H54 (cell line): ENCODE measurements around the gene RPUSD4.

Source experiments
- DNase-seq: peaks from one replicate; pipeline ENCODE4 v3.0.0; 2011; ENCODE audit warnings: low spot score, mixed read lengths; ENCODE audit not compliant: insufficient read length
- FAIRE-seq: peaks from 3 replicates; lab custom pipeline; 2011; peaks lifted over from hg19 to GRCh38; lab: Jason Lieb, UNC
- POLR2A ChIP-seq: IDR thresholded peaks from 2 replicates; pipeline ENCODE4 v1.6.1; 2011; ENCODE audit warnings: low read depth, mild to moderate bottlenecking, low read length

RPUSD4 gene

GRCh38 chr11:126198648-126199047, 12.8 kb downstream of the RPUSD4 start:
- DNase-seq (no peak), FAIRE-seq (no peak)
- no peak for TF ChIP-seq POLR2A

DNA sequence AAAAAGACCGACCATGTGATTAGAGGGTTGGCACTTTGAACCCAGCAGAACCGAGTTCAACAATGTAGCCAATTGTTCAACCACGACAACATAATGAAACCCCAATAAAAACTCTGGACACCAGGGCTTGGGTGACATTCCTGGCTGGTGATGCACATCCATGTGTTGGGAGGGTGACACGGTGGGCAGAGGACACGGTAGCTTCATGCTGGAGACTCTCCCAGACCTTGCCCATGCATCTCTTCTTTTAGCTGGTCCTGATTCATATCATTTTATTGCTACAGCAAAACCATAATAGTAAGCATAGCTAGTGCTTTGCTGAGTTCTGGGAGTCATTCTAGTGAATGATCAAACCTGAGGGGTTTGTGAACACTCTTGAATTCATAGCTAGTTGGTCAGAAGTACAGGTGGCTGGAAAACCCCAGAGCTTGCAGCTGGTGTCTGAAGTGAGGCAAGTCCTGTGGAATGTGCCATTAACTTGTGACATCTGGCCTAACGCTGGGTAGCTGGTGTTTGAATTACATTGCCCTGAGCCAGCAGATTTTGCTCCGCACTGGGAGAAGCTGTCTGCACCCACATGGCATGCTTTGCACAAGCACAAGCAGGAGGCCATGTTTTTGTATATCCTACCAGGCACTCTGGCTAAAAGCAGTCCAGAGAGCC, 14.0 kb downstream of the RPUSD4 start:
- no peak for TF ChIP-seq POLR2A
- FAIRE-seq (no peak), DNase-seq (no peak)

GRCh38 chr11:126195119-126195518, 16.3 kb downstream of the RPUSD4 start:
- FAIRE-seq: no peak
- DNase-seq: no peak
- TF ChIP-seq POLR2A: no peak

DNA sequence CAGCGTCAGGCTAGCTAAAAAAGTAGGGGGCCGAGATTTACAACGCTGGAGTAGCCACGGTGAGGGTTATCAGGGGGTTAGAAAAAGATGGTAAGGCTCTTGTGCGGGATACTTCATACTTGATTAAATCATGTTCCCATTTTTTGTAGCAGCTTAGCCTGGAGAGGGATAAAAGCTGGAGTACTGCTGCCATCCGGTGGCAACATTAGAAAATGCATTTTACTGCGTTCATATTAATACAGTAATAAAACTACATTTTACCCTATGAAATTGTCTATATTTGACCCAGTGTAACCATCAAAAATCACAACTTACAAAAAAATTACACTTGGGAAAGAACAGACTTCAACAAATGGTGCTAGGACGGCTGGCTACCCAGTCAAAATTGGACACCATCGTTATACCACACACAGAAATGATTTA, 17.3 kb downstream of the RPUSD4 start:
- no peak for FAIRE-seq

GRCh38 chr11:126193038-126193478, 18.4 kb downstream of the RPUSD4 start:
- DNase-seq (no peak), FAIRE-seq (no peak)
- no peak for TF ChIP-seq POLR2A

More for the DNA sequence above, 17.3 kb downstream of the RPUSD4 start:
- no peak for DNase-seq
- no peak for TF ChIP-seq POLR2A

DNA sequence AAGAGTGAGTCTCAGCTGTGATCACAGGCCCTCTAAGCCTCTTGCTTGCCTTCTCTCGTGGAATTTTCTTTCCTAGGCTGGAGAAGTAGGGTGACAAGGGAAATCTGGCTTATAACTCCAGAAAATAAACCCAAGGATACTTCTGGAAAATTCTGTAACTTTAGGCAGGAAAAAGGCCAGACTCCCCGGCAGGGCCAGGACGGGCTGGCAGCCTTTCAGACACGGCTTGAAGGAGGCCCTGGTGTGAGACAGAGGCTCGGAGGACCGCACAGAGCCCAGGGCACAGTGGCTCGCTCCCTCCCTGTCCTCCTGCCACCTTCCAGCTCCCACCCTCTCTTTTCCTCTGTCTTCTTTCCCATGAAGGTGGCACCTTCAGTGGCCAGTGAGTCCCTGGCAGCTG, 19.1 kb downstream of the RPUSD4 start:
- FAIRE-seq (no peak), DNase-seq (no peak)
- no peak for TF ChIP-seq POLR2A

DNA sequence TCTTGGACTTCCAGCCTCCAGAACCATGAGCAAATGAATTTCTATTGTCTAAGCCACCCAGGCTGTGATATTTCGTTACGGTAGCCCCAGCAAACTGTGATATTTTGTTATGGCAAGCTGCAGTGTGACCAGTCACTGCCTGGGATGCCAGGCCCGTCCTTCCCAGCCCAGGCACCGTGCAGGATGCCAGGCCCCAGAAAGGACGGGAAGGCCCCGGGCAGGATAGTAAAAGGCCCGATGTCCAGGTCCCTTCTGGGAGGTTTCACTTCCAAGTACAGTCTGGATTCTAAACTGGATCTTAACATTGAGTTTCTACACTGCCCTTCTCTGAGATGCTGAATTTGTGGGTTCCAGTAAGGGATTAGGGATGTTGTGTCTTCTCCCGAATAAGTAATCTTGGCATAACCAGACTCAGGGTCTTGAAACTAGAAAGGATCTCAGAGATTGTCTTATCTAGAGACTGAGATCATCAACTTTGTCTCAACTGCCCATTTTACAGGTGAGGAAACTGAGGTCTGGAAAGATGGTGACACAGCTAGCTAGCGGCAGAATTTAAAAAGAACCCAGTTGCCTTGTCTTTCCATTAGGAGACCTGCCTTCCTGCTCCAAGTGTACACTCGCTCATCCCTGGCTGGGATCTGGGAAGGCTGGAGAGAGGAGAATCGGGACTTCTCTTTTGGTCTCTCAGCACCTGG, 19.9 kb downstream of the RPUSD4 start:
- no peak for TF ChIP-seq POLR2A
- FAIRE-seq (no peak), DNase-seq (no peak)

DNA sequence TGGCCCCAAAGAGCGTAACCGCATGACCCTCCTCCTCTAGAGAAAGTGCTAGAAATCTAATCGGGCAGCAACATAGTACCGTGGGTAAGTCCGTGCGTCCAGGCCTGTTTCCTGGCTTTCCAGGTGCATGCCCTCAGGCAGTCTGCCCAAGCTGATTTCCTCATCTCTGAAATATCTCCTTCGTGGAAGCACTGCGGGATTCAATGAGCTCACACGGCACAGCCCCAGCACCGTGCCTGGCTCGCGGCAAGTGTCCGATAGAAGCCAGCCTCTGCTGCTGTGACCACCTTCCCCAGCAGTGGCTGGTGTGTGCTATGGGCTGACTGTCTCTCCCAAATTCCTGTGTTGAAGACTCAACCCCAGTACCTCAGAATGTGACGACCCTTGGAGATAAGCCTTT, 20.7 kb downstream of the RPUSD4 start:
- TF ChIP-seq POLR2A: no peak
- FAIRE-seq: no peak
- DNase-seq: no peak

DNA sequence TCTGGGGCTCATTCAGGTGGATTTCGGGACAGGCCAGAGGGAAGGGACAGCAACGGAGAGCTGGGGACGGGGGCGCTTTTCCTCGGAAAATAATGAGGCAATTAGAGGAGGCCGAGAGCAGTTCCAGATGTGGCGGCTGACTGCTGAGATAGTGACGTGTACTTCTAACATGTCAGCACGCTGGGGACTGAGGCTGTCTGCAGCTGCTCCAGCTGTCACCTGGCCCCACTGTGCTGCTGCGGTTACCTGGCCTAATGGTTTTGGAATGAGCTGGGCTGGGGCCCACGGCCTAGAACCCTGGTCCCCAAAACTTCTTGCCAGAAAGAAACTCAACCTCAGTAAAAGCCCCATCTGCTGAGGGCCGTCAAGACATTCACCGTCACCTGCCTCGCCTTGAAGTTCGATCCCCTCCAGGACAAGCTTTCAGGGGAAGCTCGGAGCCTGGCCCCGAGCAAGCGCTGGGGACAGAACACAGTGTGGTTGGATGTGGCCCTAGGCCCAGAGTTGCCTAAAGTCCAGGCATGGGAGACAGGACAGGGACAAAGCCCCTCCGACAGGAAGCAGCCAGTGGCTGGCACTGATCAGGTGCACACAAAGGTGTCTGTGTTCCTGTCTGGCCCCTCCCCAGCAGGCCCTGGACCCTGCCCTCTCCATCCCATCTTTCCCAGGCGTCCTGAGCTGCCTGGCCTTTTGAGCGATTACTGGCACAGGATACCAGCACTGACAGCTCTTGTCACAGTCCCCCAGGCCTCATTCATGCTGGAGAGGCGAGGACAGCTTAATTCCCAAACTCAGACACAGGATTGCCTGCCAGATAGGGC, 22.1 kb downstream of the RPUSD4 start:
- DNase-seq (no peak), FAIRE-seq (no peak)
- no peak for TF ChIP-seq POLR2A

DNA sequence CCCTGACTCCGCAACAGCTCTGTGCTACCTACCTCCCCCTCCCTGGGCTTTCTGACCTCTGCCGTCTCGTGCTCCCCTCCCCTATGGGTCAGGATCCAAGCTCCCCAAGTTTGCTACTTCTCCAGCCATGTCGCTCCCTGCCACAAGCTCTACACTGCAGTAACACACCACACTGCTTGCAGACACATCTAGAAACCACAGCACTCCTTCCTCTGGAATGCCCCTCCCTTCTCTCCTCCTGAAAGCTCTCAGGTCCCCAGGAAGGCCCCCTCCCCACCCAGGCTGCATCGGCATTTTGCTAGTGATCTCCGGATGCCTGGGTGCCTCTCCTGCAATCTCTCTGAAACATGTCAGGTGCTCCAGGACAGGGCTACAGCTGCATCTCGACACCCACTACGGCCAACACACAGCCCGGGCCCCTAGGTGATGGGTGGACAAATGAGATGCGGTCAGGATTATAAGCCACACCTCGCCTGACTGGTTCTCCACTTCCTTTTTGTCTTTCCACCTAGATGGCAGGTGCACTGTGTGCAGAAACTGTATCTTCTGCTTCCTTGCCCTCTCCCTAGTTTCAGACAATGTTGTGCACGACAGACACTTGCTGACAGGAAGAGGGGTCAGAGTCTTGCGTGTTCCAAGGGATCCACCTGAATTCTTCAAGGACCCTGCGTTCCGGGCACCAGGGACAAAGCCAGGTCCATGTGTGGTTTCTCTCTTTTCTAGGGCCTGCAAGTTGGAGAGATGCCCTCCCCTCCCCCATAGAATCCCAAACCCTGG, 22.9 kb downstream of the RPUSD4 start:
- DNase-seq (no peak), FAIRE-seq (no peak)
- no peak for TF ChIP-seq POLR2A

DNA sequence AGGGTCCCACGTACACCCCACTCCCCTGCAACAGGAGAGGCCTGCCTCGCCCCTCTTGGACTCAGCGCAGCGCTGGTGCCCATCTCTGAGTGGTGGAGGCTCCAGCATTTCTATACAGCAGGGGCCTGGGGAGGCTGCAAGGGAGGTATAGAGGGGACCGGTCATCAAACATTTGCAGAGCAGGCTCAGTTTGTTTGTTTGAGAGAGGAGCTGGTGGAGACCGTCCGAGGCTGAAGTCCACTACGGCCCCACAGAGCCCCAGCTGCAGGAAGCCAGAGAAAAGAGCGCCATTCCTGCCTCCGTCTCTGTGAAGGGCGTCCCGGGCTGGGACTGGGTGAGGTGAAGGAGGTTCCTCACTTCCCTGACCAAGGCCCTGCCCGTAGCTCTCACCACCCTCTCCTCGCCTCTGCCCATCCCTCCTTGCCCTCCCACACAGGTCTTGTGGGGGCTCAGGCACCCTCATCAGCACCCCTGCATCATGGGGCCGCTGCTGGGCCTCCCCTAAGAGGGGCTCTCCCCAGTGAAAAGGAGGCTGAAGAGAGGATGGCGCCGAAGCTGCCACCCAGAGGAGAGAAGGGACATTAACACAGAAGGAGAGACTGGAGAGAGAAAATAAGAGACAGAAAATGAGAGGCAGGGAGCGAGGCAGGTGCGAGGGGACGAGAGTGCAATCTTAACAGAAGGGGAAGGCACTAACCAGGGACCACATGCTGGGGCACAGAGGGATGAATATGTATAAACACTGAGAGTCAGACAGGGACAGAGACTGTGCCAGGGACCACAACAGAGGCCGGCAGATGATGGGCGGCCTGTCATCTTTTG, 24.5 kb downstream of the RPUSD4 start:
- no peak for TF ChIP-seq POLR2A
- DNase-seq (no peak), FAIRE-seq (no peak)

GRCh38 chr11:126186025-126186698, 25.3 kb downstream of the RPUSD4 start:
- no peak for TF ChIP-seq POLR2A
- DNase-seq (no peak), FAIRE-seq (no peak)
